ENCODE results near the gene NRF1. TPM values are rescaled to one million over a fixed set of nuclear protein-coding genes. Genes with fewer than 3 reads are reported as not detected.

Gene NRF1
- total RNA-seq, 1 experiment from 2014 or later: 25.9 TPM

DNA sequence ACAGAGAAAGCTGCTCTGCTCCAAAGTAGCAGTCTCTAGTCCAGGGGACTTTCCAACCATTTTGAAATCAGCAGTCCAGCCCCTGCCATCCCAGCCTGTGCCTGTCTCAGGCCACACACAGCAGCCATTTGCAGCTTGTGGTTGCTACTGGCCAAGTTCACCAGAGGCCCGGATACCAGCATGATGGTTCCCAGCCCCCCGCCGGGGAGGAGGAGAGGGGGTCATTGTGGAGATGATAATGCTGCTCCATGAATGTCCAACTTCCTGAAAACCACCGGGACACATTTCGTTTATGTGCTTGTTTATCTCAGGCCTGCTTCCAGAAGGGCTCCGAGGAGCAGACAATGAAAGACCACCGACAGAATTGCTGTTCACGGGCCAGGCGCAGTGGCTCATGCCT, 181.2 kb downstream of the NRF1 start:
- no peak for DNase-seq (ENCODE audit: low read depth, low spot score)
- intact Hi-C loops (cut with micrococcal nuclease): no loop called here
- Histone ChIP-seq H3K4me2 (ENCODE audit: low read length) (no peak overlapping the region), H3K27ac (ENCODE audit: low read depth, low read length) (no peak overlapping the region), H3K4me3 (replicated peaks in 1 of 2; ENCODE audit: low read depth in 1 of 2, low read length in 2 of 2) (no peak overlapping the region), H3K9ac (ENCODE audit: low read length) (no peak overlapping the region), H3K36me3 (ENCODE audit: control insufficient read depth in 1 of 2, insufficient read depth in 2 of 2, low read length in 2 of 2) (no peaks in the 10 kb centered on the region), H3K79me2 (ENCODE audit: insufficient read depth, low read length) (no peaks in the 10 kb centered on the region), H4K20me1 (ENCODE audit: insufficient read depth) (no peaks in the 10 kb centered on the region), H2AFZ (ENCODE audit: low read depth, low read length, poor library complexity, severe bottlenecking) (no peak overlapping the region), H3K9me2 (ENCODE audit: insufficient read depth) (no peaks in the 10 kb centered on the region), H3K27me3 (ENCODE audit: insufficient read depth, low read length) (no peaks in the 10 kb centered on the region), H3K4me1 (ENCODE audit: control insufficient read depth in 1 of 2, insufficient read depth in 2 of 2, low read length in 2 of 2) (no peaks in the 10 kb centered on the region), H3K9me3 (ENCODE audit: control insufficient read depth in 1 of 2, insufficient read depth in 1 of 2, low read depth in 1 of 2, low read length in 2 of 2) (no peaks in the 10 kb centered on the region)
- BruUV-seq (replicated peaks): no TSS peak
- TF ChIP-seq ZNF274 (IDR thresholded peaks at IDR 0.05; ENCODE audit: low read depth, low read length) (no peak), POLR2A (IDR thresholded peaks at IDR 0.05; ENCODE audit: borderline replicate concordance, extremely low read depth, insufficient read depth, insufficient read length) (no peak), SRF (IDR thresholded peaks at IDR 0.05; ENCODE audit: low read depth) (no peak), JUND (IDR thresholded peaks at IDR 0.05) (no peak), SP1 (IDR thresholded peaks at IDR 0.05; ENCODE audit: low read depth) (no peak), TCF7L2 (IDR thresholded peaks at IDR 0.05; ENCODE audit: borderline replicate concordance, extremely low read depth, insufficient read depth, insufficient read length) (no peak), RAD21 (IDR thresholded peaks at IDR 0.05; ENCODE audit: low read depth) (no peak), POLR2AphosphoS5 (IDR thresholded peaks at IDR 0.05; ENCODE audit: low read depth, low read length) (no peak)
- TF ChIP-seq, protein P1, sequence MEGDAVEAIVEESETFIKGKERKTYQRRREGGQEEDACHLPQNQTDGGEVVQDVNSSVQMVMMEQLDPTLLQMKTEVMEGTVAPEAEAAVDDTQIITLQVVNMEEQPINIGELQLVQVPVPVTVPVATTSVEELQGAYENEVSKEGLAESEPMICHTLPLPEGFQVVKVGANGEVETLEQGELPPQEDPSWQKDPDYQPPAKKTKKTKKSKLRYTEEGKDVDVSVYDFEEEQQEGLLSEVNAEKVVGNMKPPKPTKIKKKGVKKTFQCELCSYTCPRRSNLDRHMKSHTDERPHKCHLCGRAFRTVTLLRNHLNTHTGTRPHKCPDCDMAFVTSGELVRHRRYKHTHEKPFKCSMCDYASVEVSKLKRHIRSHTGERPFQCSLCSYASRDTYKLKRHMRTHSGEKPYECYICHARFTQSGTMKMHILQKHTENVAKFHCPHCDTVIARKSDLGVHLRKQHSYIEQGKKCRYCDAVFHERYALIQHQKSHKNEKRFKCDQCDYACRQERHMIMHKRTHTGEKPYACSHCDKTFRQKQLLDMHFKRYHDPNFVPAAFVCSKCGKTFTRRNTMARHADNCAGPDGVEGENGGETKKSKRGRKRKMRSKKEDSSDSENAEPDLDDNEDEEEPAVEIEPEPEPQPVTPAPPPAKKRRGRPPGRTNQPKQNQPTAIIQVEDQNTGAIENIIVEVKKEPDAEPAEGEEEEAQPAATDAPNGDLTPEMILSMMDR (IDR thresholded peaks at IDR 0.05 in 2 of 3, conservative IDR thresholded peaks at IDR 0.05 in 1 of 3; ENCODE audit: borderline replicate concordance in 1 of 3, insufficient read depth in 1 of 3, low read depth in 2 of 3, low read length in 2 of 3): no peak
- ChIA-PET RAD21 (ENCODE audit: low non-redundant PET in 1 of 2, low total read pairs in 2 of 2, uncharacterized antibody in 2 of 2, unreplicated experiment in 2 of 2) (no interaction called here), POLR2A (no interaction called here), CTCF (no interaction called here)
- ATAC-seq: no peak
